ENCODE measurements around the gene SEC22A.

The SEC22A gene

DNA sequence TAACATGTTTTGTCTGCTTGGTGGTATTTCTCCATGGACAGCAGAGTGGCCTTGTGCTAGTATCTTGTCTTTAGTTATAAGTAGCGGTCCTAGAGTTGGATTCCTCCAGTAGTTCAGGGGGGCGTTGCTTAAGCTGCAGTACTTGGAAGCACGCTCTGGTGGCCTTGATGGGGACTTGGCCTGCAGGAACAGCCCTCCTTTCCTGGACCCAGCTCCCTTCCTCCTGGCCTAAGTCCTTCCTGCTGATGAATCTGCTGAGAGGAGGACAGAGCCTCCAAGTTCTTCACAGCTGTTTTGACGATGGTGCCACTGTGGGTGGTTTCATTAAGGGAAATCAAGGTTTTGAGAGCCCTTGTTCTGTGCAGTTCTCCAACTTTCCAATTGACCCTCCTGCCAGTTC is 38.6 kb upstream of the SEC22A start:
- H3K36me3 Mint-ChIP-seq: peaks cover 23% of the 10 kb centered on the region

GRCh38 chr3:123165163-123165562 is 36.6 kb upstream of the SEC22A start:
- no peak overlapping the region for H3K27ac Mint-ChIP-seq
- H3K27me3 Mint-ChIP-seq: no peaks in the 10 kb centered on the region
- DNase-seq (ENCODE audit: low spot score in 2 of 2) (no peak), ATAC-seq (ENCODE audit: low read depth) (no peak)
- H3K4me1 Mint-ChIP-seq: no peaks in the 10 kb centered on the region
- peaks cover 26% of the 10 kb centered on the region for H3K36me3 Mint-ChIP-seq
- peaks cover 6% of the 10 kb centered on the region for H3K9me3 Mint-ChIP-seq
- H3K4me3 Mint-ChIP-seq: no peak overlapping the region

More for the DNA sequence above, 38.6 kb upstream of the SEC22A start:
- DNase-seq (ENCODE audit: low spot score in 2 of 2) (no peak), ATAC-seq (ENCODE audit: low read depth) (no peak)
- no peaks in the 10 kb centered on the region for H3K4me1 Mint-ChIP-seq
- no peaks in the 10 kb centered on the region for H3K27me3 Mint-ChIP-seq
- no peak overlapping the region for H3K4me3 Mint-ChIP-seq
- H3K27ac Mint-ChIP-seq: no peak overlapping the region
- H3K9me3 Mint-ChIP-seq: peaks cover 6% of the 10 kb centered on the region

- Mint-ChIP-seq H3K36me3 (peaks cover 21% of the 10 kb centered on the region), H3K9me3 (peaks cover 6% of the 10 kb centered on the region)
Observed at GRCh38 chr3:123167686-123168085, 34.1 kb upstream of the SEC22A start.

GRCh38 chr3:123168122-123168521 is 33.6 kb upstream of the SEC22A start:
- H3K27me3 Mint-ChIP-seq: no peaks in the 10 kb centered on the region
- DNase-seq (ENCODE audit: low spot score in 2 of 2) (no peak), ATAC-seq (ENCODE audit: low read depth) (no peak)
- peaks cover 6% of the 10 kb centered on the region for H3K9me3 Mint-ChIP-seq
- peaks cover 19% of the 10 kb centered on the region for H3K36me3 Mint-ChIP-seq
- H3K27ac Mint-ChIP-seq: no peak overlapping the region
- no peak overlapping the region for H3K4me3 Mint-ChIP-seq
- no peaks in the 10 kb centered on the region for H3K4me1 Mint-ChIP-seq

More at GRCh38 chr3:123167686-123168085, 34.1 kb upstream of the SEC22A start:
- no peak overlapping the region for H3K4me3 Mint-ChIP-seq
- no peaks in the 10 kb centered on the region for H3K4me1 Mint-ChIP-seq
- DNase-seq (ENCODE audit: low spot score in 2 of 2) (no peak), ATAC-seq (ENCODE audit: low read depth) (no peak)
- H3K27ac Mint-ChIP-seq: no peak overlapping the region
- H3K27me3 Mint-ChIP-seq: no peaks in the 10 kb centered on the region

- Mint-ChIP-seq H3K27me3 (no peaks in the 10 kb centered on the region), H3K27ac (no peak overlapping the region), H3K4me3 (no peak overlapping the region), H3K9me3 (peaks cover 6% of the 10 kb centered on the region), H3K4me1 (no peaks in the 10 kb centered on the region), H3K36me3 (peaks cover 17% of the 10 kb centered on the region)
- ATAC-seq (ENCODE audit: low read depth) (no peak), DNase-seq (ENCODE audit: low spot score in 2 of 2) (no peak)
Observed at GRCh38 chr3:123168605-123169004, 33.1 kb upstream of the SEC22A start.

- Mint-ChIP-seq H3K27ac (no peak overlapping the region), H3K27me3 (no peaks in the 10 kb centered on the region), H3K36me3 (peaks cover 12% of the 10 kb centered on the region), H3K4me3 (no peak overlapping the region), H3K4me1 (no peaks in the 10 kb centered on the region), H3K9me3 (peaks cover 6% of the 10 kb centered on the region)
- DNase-seq (ENCODE audit: low spot score in 2 of 2) (no peak), ATAC-seq (ENCODE audit: low read depth) (no peak)
Observed at GRCh38 chr3:123169492-123169929, 32.2 kb upstream of the SEC22A start.

DNA sequence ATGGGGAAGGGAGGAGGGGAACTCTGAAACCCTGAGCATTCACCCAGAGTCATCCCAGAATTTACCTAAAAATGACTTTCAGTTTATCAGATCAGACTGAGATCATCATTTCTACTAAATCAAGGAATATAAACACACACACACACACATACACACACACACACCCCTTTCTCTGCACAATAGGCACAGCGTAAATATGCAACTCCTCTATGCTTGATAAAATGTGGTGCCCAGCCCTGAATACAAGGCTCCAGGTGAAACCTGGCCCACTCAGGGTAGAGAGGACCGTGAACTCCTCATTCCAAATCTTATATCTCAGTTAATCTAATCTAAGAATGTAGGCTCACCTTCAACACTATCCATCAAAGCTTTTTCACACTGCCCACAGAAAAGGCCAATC is 31.8 kb upstream of the SEC22A start:
- ATAC-seq (ENCODE audit: low read depth): no peak
- no peak overlapping the region for H3K4me3 Mint-ChIP-seq

DNA sequence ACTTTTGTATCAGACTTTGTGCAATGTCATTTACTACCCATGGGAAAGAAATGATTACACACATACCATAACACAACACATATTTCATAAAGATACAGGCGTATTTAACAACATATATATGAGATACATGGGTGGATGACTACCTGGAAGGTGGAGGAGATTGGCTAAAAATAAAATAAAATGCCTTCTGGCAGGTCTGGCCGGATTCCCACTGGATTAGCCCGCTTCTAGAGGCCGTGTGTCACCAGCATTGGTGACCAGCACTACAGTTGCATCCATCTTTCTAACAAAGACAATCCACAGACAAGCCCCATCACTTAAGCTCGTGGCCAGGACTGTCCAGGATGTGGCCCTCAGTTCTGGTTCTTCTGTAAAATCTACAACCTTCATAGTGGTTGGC is 21.0 kb upstream of the SEC22A start:
- Mint-ChIP-seq H3K4me3 (no peak overlapping the region), H3K4me1 (no peaks in the 10 kb centered on the region), H3K9me3 (peaks cover 9% of the 10 kb centered on the region), H3K27me3 (no peaks in the 10 kb centered on the region), H3K36me3 (peaks cover 3% of the 10 kb centered on the region), H3K27ac (no peak overlapping the region)
- no peak for DNase-seq (ENCODE audit: low spot score in 2 of 2)
- no peak for ATAC-seq (ENCODE audit: low read depth)

More for the DNA sequence above, 31.8 kb upstream of the SEC22A start:
- Mint-ChIP-seq H3K27me3 (no peaks in the 10 kb centered on the region), H3K4me1 (no peaks in the 10 kb centered on the region), H3K36me3 (peaks cover 11% of the 10 kb centered on the region), H3K27ac (no peak overlapping the region), H3K9me3 (peaks cover 5% of the 10 kb centered on the region)
- no peak for DNase-seq (ENCODE audit: low spot score in 2 of 2)

- peaks cover 2% of the 10 kb centered on the region for H3K27me3 Mint-ChIP-seq
- H3K36me3 Mint-ChIP-seq: peaks cover 3% of the 10 kb centered on the region
- peaks cover 9% of the 10 kb centered on the region for H3K9me3 Mint-ChIP-seq
- no peak overlapping the region for H3K4me3 Mint-ChIP-seq
- no peaks in the 10 kb centered on the region for H3K4me1 Mint-ChIP-seq
- no peak for ATAC-seq (ENCODE audit: low read depth)
- H3K27ac Mint-ChIP-seq: no peak overlapping the region
- no peak for DNase-seq (ENCODE audit: low spot score in 2 of 2)
Observed at GRCh38 chr3:123186695-123187094, 15.0 kb upstream of the SEC22A start.

DNA sequence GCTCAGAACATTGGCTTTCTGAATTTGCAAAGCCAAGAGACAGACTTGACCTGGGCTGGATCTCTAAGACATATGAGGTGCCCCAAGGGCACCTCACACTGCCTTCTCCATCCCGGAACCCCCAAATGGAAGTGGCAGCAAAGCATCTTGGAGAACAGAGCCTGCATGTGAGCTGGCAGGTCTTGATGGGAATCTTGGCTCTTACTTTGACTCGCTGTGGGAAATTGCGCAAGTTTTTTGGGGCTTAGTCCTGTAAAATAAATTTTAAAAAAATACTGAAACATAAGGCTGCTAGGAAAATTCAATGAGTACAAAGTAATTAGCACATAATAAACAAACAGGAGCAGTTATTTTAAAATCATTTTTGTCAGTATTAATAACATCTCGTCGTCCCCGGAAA is 13.7 kb upstream of the SEC22A start:
- H3K36me3 Mint-ChIP-seq: peaks cover 2% of the 10 kb centered on the region
- H3K9me3 Mint-ChIP-seq: peaks cover 5% of the 10 kb centered on the region
- H3K27ac Mint-ChIP-seq: no peak overlapping the region
- H3K4me1 Mint-ChIP-seq: no peaks in the 10 kb centered on the region
- peaks cover 2% of the 10 kb centered on the region for H3K27me3 Mint-ChIP-seq
- no peak overlapping the region for H3K4me3 Mint-ChIP-seq
- ATAC-seq (ENCODE audit: low read depth) (no peak), DNase-seq (ENCODE audit: low spot score in 2 of 2) (no peak)

- Mint-ChIP-seq H3K27me3 (no peaks in the 10 kb centered on the region), H3K4me1 (no peaks in the 10 kb centered on the region), H3K27ac (no peak overlapping the region), H3K4me3 (no peak overlapping the region), H3K36me3 (peaks cover 2% of the 10 kb centered on the region), H3K9me3 (peaks cover 5% of the 10 kb centered on the region)
- ATAC-seq (ENCODE audit: low read depth) (no peak), DNase-seq (ENCODE audit: low spot score in 2 of 2) (no peak)
Observed at GRCh38 chr3:123193448-123194101, 8.2 kb upstream of the SEC22A start.

- peaks cover 7% of the 10 kb centered on the region for H3K9me3 Mint-ChIP-seq
- no peaks in the 10 kb centered on the region for H3K4me1 Mint-ChIP-seq
- DNase-seq (ENCODE audit: low spot score in 2 of 2): no peak
- H3K4me3 Mint-ChIP-seq: no peak overlapping the region
- H3K36me3 Mint-ChIP-seq: peaks cover 5% of the 10 kb centered on the region
- ATAC-seq (ENCODE audit: low read depth): no peak
- no peaks in the 10 kb centered on the region for H3K27me3 Mint-ChIP-seq
- H3K27ac Mint-ChIP-seq: no peak overlapping the region
Observed at GRCh38 chr3:123194552-123194951, 7.2 kb upstream of the SEC22A start.

- H3K27me3 Mint-ChIP-seq: no peaks in the 10 kb centered on the region
- H3K27ac Mint-ChIP-seq: no peak overlapping the region
- ATAC-seq (ENCODE audit: low read depth): no peak
- peaks cover 11% of the 10 kb centered on the region for H3K4me1 Mint-ChIP-seq
- no peak for DNase-seq (ENCODE audit: low spot score in 2 of 2)
- H3K4me3 Mint-ChIP-seq: no peak overlapping the region
- H3K9me3 Mint-ChIP-seq: peaks cover 7% of the 10 kb centered on the region
- H3K36me3 Mint-ChIP-seq: peaks cover 5% of the 10 kb centered on the region
Observed at GRCh38 chr3:123198372-123198771, 3.4 kb upstream of the SEC22A start.

DNA sequence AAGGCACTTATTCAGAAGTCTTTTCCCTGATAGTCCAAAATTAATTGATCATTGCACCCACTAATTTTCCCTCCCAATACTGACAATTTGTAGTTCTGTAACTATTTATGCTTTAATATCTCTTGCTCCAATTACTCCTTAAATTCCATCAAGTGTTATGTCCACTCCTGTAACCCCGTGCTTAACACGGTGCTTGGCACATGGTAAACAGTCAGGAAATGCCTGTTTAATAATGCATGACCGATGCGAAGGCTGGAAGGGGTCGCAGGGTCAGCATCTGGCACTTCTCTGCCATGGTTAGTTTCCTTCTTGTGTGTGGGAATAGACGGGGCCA is 553 bp upstream of the SEC22A start:
- H3K4me1 Mint-ChIP-seq: peaks cover 15% of the 10 kb centered on the region
- ATAC-seq (ENCODE audit: low read depth) (no peak), DNase-seq (ENCODE audit: low spot score in 2 of 2) (no peak)
- no peaks in the 10 kb centered on the region for H3K27me3 Mint-ChIP-seq
- peaks cover 7% of the 10 kb centered on the region for H3K9me3 Mint-ChIP-seq
- H3K36me3 Mint-ChIP-seq: peaks cover 5% of the 10 kb centered on the region
- H3K27ac Mint-ChIP-seq: peak overlapping the region; percentile 94
- peak overlapping the region; percentile 88 for H3K4me3 Mint-ChIP-seq

- H3K9me3 Mint-ChIP-seq: peaks cover 4% of the 10 kb centered on the region
- H3K36me3 Mint-ChIP-seq: peaks cover 3% of the 10 kb centered on the region
- peak in 1 of 2 donors; percentile 14 for DNase-seq (ENCODE audit: low spot score in 2 of 2)
- peak overlapping the region; percentile 94 for H3K27ac Mint-ChIP-seq
- peak overlapping the region; percentile 88 for H3K4me3 Mint-ChIP-seq
- H3K27me3 Mint-ChIP-seq: no peaks in the 10 kb centered on the region
- H3K4me1 Mint-ChIP-seq: peaks cover 15% of the 10 kb centered on the region
- ATAC-seq (ENCODE audit: low read depth): no peak
Observed at GRCh38 chr3:123202451-123202850, 708 bp downstream of the SEC22A start.
